ENCODE data around the gene TACC2.

GRCh38 chr10:122021379-122021778, 32.4 kb downstream of the TACC2 start:
- TF ChIP-seq CTCF (IDR thresholded peaks at IDR 0.05; ENCODE audit: low read length) (no peak), EZH2 (IDR thresholded peaks at IDR 0.05; ENCODE audit: borderline replicate concordance, low read length) (no peak)
